T1000 (cell line): ENCODE measurements around the gene GTPBP1.

Experiments
- DNase-seq: peaks from one replicate; lab custom pipeline; 2025; ENCODE audit warnings: mixed read lengths; lab: John Stamatoyannopoulos, UW

Gene GTPBP1

DNA sequence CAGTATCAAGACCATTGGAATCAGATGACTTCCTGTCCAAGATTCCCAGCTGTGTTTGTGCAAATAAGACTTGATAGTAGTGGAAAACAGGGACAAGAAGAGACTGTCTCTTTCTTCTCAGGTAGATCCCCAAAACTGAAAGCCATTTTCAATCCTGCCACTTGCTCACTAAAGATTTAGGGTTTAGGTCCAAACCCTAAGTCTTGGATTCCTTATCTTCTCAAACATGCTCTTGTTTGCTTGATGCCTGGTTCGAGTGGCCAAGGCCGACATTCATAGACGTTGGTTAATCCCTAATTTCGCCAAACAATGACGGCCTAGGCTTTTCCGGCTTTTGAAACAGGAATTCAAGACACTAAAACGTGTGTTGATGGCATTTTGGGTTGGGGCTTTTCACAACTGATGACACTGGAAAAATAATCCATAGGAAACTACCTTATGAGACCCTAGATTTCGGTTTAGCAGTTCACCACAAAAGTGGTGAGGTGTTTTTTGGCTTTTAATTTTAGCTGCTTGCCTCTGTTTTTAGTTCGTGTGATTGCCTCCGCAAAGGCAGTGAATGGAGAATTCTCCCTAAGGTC, 1.0 kb upstream of the GTPBP1 start:
- DNase-seq: no peak

DNA sequence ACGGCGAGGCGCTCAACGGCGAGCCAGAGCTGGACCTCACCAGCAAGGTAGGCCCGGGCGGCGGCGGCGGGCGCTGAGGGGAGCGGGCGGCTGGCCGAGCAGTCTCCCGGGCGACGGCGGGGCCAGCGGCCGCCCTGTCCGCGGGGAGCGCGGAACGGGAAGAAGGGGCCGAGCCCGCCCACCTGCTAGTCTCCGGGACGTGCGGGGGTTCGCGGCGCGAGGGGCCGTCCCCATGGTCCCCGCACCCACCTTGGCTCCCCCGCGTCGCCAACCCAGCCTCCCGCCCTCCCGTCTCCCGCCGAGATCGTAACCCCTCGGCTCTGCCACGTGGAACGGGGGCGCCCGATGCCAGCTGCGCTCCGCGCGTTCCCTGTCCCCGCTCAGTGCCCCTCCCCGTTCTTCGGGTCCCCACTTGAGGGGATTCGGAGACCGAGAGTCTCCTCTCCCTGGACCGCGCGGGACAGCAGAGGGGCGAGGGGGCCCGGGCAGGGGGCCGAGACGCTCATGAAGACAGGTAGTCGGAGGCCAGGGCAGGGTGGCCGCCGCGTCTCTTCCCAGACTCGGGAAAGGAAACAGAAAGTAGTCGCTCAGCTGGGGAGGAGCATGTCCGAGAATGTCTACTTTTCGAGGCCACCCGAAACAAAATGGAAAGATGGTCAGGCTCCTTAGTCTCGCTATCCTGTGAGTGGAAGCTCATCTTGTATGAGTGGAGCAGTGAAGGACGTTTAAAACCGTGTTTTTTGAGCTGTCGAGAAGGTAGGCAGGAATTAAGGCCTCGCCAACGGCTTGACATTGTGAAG, 557 bp downstream of the GTPBP1 start:
- no peak for DNase-seq

DNA sequence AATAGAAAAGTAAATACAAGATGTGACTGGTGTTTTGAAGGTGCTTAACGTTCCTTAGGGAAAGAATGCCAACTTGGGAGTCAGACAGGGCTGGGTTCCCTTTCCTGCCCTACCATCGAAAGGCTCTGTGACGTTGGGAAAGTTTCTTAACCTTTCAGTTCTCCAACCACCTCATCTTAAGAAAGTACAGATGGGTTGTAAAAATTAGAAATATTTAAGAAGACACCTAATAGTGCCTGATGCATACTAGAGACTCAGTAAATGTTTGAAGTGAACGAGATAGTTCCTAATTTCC, 1.1 kb downstream of the GTPBP1 start:
- DNase-seq: no peak

DNA sequence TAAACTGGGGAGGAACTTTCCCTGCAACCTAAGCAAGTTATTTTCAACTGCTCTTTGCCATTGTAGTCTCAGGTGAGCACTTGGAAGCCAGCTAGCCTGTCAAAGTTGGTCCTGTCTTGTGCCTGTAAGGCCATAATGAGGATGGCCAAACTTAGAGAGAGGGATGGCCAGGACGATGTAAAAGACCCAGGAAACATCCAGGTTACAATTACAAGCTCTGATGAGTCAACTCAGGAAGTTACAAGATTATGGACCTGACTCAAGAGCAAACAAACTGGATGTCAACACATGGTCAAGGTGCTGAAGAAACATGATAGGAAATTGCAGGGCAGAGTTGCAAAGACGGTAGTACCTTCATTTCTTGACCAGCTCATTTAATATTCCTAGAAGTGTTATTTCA, 1.6 kb downstream of the GTPBP1 start:
- no peak for DNase-seq

DNA sequence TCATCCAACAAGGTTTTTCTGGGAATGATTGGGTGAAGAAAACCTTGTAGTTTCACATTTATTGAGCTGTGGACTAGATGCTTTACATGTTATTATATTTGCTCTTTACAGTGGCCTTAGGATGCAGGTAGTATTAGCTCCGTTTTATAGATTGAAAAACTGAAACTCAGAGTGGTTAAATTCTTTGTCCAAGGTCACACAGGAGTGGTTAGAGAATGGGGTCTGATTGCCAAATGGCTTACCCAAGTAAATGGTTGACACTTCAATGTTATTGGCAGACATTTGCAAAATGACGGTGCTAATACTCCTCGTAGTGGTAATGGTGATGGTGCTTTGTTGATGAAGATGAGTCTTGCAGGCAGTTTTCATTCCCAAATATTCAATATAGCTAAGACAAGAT, 2.2 kb downstream of the GTPBP1 start:
- no peak for DNase-seq

DNA sequence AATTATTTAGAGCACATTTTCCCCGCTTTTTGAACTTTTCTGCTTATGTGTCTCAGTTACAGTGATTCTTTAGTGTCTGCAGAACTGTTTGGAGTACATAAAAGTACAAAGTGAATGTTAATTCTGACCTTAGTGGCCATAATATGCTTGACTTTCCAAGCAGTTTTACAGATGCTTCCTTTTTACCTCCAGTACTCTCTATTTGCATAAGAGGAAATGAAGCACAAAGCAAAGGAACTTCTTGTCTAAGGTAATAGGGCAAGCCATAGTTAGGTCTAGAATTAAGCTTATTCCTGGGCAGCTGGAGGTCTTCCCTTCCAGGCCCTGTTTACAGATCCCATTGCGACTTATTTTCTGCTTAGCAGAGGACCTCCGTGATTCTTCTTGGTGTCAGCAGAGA, 3.6 kb downstream of the GTPBP1 start:
- no peak for DNase-seq

DNA sequence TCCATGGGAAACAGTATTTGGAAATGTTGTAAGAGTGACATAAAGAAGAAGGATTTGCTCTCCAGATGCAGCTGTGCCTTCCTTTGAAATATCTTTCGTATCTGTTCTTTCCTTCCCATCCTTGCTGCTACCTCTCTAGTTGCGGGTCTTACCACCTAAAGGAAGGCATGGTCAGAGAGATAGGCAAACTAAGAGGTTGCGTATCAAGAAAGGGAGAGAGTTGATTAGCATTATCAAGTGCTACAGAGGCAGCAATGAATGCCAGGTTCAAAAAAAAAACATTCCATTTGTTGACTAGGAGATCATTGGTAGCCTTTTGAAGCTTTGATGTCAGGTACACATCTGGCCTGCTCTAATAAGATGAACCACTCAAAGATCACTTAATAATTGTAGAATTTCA, 4.6 kb downstream of the GTPBP1 start:
- no peak for DNase-seq

DNA sequence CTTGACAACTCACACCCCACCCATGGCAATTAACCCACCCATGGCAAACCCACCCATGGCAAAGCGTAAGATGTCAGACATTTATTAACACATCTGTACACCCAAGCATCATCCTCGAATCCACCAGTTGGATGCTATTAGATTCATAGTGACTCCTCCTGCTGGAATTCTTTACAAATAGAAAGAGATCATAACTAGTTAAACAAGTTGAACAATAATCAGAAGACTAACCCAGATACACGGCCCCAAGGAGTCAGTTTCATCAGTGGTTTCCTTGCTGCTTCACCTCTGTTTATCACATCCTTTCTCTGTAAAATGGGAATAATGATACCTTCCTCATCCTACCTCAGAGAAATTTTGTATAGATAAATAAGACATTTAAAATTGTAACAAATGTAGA, 5.1 kb downstream of the GTPBP1 start:
- DNase-seq: no peak

DNA sequence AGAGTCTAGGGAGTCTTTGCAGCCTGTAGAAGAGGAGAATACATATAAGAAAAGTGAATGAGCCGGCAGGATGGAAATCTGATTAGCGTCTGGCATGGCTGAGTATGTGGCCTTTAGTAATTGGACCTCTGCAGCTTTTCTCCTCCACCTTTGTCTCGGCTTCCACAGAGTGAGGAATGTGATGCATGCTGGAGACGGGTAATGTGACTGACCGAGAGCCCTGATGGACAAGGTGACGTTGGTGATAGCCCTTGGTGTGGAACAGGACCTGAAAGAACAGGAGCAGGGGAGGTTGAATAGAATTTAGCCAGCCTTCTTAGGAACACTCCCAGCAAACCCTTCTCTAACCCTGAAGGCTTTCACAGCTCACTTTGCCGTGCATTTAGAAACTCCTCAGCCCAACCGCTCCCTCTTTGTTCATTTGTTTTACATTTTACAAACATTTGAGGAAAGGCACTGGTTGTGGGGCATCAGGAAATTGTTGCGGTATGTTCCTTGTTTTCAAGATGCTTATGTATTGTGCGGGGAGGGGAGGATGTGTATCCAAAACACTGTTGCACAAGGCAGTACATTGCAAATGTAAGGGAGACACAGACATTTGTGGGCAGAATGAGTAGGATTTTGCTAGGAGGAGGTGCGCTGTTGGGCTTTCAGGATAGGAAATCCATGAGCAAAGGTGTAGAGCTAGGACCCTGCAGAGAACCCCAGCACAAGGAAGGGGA, 6.9 kb downstream of the GTPBP1 start:
- DNase-seq: no peak

DNA sequence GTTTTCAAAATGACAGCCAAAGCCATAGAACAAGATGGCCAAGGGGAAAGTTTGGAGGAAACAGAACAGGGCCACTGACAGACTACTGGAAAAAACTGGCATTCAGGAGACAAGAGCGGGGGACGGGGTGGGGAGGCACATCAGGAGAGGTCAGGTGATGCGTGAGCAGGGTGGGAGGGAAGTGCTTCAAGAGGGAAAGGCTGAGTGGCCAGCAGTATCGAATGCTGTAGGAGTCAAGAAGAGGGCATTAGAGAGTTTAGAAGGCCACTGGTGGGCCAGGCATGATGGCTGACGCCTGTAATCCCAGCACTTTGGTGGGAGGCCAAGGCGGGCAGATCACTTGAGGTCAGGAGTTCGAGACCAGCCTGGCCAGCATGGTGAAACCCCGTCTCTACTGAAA, 8.2 kb downstream of the GTPBP1 start:
- DNase-seq: no peak

DNA sequence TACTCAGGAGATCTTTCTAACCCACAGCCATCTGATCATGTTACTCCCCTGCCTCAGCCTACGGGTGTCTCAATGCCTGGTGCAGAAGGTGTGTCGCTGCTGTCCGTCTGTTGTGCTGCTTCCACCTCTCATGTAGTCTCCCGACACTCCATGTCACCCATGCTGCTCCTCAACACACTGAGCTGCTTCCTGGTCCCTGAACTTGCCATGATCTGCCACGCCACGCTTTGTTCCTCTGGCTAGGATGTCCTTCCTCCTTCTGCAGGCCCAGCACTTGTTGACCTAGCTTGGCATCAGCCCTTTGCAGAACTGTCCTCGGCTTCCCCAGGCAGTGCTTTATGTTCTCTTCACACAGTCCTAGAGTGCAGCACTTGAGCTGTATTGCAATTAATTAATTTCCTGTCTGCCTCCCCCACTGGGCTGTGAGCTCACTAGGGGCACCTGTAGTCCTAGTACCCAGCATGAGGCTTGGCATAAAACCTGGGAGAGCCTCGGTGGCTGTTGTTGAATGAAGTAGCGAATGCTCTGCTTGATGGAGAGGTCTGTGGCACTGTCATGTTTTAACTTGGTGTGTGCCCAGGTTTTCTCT, 9.5 kb downstream of the GTPBP1 start:
- no peak for DNase-seq

DNA sequence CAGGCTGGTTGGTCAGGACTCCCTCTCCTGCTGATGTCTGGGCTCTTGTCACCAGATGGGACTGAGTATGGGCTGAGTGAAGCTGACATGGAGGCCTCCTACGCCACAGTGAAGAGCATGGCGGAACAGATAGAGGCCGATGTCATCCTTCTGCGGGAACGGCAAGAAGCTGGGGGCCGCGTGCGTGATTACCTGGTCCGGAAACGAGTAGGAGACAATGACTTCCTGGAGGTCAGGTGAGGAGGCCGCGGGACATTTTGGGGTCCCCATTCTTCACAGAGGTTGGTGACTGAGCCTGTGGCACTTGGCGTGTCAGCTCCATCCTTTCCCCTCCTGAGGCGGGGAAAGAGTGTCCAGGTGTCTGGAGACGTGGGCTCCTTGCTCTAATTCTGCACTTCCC, 10.1 kb downstream of the GTPBP1 start:
- no peak for DNase-seq

DNA sequence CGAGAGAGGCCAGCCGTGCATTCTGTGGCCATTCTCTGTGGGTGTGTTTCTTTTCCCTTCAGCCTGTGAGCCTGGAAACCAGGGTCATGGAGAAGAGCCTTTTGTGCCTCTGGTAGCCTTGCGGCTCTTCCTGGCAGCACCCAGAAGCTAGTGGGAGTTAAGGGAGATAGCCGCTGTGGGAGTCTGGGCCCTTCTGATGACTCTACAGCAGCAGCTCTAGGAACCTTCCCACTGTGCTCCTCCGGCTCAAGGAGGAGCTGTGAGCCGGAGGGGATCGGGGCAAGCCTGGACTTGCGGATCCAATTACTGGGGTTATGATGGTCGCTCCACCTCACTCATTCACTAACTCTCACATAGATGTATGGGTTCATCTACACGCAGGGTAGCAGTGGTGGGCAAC, 10.5 kb downstream of the GTPBP1 start:
- DNase-seq: no peak

DNA sequence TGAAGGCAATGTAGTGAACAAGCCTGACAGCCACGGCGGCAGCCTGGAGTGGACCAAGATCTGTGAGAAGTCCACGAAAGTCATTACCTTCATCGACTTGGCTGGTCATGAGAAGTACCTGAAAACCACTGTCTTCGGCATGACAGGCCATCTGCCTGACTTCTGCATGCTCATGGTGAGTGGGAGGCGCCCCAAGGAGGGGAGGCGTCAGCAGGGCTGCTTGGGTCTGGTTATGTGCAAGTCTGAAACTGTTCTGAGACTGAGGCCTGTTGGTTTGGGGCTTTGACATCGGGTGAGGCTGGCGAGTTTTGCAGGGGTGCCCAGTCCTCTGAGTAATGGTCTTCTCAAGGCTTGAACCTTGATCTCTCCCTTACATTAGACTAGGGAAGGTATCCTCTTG, 11.1 kb downstream of the GTPBP1 start:
- no peak for DNase-seq

DNA sequence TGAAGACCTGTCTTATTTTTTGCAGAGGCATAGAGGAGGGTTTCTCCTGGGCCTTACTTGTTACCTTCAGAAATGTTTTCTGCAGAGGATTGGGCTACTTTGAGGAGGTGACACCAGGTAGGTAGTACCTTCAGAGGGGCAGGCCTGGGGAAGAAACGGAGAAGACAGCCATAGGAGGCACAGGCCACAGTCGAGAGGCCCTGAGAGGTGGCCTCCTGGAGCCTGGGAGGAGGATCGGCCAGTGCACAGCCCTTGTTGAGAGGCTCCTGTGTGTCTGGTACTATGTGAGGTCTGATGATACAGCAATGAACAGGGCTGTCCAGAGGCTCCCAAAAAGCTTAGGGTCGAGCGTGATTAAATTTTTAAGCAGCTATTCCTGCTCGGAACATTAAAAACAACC, 11.5 kb downstream of the GTPBP1 start:
- DNase-seq: no peak

DNA sequence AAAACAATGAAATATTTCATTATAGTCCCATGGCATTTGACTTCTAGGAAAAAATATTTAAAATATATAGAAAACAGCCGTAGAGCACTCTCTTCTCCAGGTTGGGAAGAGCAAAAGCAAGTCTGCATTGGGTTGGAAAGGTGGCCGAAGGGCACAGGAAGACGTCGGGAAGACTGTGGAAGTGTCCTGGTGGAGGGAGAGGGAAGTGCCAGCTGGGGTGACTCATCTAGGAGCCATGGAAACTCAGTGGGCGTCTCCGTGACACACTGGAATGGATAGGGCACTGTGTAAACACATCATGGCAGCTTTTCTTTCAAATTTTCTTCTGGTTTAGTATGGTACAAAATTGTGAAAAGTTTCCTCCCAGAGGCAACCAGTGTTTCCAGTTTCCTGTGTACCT, 12.7 kb downstream of the GTPBP1 start:
- DNase-seq: peak; percentile 49

DNA sequence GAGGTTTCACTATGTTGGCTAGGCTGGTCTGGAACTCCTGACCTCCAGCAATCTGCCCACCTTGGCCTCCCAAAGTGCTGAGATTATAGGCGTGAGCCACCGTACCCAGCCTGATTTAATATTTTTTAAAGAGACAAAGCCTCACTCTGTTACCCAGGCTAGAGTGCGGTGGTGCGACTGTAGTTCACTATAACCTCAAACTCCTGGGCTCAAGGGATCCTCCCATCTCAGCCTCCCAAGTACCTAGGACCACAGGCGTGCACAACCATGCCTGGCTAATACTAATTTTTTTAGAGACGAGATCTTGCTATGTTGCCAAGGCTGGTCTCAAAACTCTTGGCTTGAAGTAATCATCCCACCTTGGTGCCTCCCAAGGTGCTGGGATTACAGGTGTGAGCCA, 13.5 kb downstream of the GTPBP1 start:
- DNase-seq: no peak

DNA sequence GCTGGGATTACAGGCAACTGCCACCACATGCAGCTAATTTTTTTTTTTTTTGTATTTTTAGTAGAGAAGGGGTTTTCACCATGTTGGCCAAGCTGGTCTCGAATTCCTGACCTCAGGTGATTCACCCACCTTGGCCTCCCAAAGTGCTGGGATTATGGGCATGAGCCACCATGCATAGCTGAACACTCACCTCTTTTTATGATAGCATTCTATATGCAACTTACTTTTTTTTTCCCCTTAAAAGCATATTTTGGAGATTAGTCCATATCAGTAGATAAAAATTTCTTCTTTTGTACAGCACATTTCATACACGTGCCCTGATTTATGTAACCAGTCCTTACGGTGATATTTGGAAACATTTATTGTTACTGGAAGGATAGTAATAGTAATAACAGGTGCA, 14.6 kb downstream of the GTPBP1 start:
- DNase-seq: no peak

DNA sequence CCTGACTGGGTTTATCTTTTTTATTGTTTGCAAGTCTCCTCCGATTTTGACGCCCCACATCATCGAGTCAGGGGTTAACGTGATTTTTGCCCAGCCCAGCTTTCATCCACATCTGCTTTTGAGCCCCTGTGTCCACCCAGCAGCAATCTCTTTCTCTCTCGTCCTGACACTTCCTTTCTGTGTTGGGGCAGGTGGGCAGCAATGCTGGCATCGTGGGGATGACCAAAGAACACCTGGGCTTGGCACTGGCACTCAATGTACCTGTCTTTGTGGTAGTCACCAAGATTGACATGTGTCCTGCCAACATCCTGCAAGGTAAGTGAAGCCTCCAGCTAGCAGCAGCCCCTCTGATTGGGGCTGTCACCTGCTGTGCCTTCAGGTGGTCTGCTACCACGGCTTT, 15.8 kb downstream of the GTPBP1 start:
- no peak for DNase-seq

DNA sequence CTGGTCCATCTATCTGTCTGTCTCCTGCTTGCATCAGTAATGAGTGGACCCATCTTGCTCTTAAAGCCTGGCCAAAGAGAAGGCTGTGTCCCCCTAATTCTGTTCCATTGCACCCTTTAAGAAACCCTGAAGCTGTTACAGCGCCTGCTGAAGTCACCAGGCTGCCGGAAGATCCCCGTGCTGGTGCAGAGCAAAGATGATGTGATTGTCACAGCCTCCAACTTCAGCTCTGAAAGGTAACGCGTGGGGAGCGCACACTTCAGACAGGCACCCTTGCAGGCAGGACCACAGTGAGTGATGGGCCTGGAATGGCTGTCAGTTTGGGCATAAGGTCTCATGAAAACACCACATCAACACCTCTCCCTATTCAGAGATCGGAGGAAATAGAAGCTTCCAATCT, 18.4 kb downstream of the GTPBP1 start:
- no peak for DNase-seq

DNA sequence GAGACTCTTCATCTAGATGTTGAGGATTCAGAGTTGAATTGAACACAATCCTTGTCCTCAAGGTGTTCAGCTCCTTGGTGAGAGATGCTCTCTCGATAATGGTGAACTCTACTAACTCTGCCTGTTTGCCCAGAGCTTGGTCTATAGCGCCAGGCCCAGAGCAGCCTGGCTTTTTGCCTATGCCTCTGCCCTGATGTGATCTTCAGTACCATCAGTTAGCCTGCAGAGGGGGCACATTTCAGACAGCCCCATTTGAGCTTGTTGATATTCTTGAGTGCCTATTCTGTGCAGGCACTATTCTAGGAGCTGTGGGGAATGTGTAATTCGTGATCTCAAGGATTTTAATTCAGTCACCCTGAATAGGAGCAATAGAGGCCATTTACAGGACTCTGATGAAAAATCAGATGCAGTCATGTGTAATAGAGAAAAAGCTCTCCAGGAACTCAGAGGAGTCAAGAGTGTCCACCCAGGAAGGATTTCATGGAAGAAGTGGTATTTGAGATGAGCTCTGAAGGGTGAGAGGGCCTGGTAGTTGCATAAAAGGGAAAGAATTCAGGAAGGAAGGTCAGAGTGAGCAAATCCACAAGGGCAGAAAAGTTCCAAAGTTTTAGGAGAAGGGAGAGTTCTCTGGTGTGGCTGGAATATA, 19.3 kb downstream of the GTPBP1 start:
- no peak for DNase-seq

DNA sequence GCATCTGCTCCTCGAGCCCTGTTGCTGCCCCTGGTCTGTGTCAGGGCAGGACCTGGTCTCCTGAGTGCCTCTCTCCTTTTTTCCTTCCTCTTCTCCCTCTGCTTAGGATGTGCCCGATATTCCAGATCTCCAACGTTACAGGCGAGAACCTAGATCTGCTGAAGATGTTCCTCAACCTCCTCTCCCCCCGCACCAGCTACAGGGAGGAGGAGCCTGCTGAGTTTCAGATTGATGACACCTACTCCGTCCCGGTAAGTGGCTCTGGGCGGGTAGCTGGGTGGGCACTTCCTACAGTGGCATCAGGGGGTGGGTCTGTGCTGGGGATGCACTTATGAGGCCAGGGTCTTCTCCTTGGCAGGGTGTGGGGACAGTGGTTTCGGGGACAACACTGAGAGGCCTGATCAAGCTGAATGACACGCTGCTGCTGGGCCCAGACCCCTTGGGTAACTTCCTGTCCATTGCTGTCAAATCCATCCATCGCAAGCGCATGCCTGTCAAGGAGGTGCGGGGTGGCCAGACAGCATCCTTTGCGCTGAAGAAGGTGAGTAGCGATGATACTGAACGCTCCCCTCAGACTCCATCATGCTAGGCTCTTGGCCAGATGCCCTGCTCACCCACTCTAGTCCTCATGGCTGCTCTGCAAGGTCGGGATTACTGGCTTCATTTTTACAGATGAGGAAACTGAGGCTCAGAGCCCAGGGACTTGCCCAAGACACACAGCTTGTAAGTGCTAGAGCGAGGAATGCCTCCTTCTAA, 20.3 kb downstream of the GTPBP1 start:
- no peak for DNase-seq
